ENCODE results near the gene DCAF4.
"Not testable (repeated sequence)": the region's sequence is repeated elsewhere in the genome, so short reads cannot be mapped to it uniquely, and the experiment has no call there.

The DCAF4 gene

DNA sequence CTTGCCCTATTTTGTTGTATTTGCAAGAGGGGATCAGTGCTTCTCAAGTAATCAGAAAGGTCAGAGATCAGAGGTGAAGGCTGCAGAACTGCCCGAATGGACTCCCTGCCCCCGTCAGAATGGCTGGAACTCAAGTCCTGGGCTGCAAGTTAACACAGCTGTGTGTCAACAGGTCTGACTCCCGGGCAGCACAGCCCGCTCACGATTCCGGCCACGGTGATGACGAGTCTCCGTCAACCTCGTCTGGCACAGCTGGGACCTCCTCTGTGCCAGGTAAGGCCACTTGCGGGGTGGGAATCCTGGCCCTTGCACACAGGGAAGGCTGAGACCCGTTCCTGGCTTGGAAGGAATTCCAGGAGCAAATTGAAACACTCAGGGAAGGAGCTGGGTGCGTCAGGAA lies 13.4 kb downstream of the DCAF4 start:
- no peak for ATAC-seq

DNA sequence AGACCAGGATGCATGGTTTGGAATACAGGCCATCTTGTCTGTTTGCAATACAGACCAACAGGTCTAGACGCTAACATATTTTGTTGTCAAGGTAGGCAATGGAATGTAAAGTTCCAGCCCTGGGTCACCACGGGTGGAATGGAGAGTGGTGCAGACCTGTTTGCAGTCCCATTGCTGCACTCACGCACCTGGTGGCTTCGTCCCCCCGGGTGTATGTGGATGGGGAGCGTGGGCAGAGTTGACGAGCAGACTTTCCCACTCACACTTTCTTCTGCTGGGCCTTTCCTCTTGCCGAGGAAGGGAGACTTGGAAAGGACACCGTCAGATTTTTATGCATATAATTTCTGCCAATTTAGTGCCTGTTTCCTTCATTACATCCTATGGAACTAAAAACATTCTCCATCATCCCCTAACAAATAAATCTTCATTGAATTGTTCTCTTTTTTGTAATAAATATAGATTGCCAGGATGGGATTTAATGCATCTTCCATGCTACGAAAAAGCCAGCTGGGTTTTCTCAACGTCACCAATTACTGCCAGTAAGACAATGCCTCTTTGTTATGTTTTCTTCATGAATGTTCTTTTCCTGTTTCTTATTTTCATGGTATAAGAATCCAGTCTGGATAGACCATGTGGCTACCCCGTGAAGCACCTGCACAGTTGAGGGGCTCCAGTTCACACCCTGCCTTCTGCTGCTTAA lies 15.2 kb downstream of the DCAF4 start:
- no peak for ATAC-seq

DNA sequence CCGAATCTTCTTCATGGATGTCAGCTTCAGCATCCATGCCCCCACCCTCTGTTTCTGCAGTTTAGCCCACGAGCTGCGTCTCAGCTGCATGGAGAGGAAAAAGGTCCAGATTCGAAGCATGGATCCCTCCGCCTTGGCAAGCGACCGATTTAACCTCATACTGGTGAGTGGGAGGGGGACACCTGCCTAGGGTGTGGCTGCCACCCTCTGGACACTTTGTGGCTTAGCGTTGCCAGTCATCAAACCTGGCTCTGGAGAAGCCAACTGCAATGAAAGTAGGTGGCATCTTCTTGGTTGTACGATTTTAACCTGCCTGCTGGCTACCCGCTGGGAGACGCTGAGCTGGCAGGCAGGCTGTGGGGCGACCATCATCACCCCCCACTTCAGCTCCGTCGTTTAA lies 16.7 kb downstream of the DCAF4 start:
- ATAC-seq = no peak

DNA sequence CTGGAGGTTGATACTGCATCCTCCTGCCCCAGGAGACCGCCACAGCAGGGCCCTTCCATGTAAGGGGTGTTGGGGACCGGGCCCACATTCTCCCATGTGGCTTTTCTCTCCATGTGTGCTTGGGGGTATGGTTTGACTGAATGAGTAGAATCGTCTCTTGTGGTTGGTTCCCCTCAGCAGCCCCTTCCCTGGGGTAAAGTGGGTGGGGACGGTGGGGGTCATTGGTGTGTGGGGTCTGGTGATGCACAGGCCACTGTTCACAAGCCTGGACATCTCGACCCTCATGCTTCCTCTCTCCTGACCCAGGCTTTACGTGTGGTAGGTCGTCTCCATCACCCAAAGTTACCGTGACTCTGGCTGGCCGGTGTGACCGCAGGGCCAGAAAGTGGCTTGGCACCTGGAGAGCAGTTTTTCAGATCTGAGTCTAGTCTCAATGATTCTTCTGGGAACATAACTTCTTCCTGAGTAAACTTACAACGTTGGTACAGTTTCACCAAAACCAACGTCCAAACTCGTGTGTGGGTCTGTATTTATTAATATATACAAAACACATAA lies 17.7 kb downstream of the DCAF4 start:
- no peak for ATAC-seq

DNA sequence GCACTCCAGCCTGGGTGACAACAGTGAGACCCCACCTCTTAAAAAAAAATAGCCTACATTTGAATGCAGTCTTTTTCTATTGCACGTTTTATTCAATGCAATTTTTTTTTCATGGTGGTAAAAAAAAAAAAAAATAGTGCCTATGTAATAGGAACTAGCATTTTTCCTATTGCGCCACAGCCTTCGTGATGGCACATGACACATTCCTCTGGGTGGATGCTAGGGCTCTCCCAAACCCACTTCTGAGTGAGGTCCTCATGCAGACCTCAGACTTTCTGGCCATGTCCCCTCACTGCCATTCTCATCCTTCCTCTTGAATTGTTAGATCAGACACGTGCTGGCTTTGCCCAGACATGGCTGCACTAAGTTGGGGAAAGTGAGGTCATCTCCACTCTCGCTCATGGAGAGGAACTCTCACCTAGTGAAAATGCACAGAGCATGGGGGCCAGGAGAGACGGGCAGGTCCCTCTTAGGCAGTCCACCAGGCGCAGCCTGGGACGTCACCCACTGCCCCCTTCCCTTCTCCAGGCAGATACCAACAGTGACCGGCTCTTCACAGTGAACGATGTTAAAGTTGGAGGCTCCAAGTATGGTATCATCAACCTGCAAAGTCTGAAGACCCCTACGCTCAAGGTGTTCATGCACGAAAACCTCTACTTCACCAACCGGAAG lies 19.2 kb downstream of the DCAF4 start:
- ATAC-seq = no peak

DNA sequence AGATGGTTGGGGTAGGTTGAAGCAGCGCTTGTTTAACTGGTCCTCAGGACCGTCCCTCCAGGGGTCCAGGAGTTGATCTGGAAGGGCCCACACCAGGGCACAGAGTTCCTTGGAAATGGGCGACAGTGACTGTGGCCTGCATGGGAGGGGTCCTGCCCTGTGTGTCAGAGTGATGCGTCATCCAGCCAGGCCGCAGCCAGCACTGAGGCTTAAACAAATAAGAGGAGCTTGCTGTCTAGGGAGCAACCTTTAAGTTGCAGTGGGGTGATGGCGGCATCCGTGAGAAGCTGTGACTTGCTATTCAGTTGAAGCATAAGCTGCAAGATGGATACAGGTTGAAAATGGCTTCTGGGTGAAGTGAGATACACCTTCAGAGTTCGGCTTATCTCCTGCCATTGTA lies 20.2 kb downstream of the DCAF4 start:
- no peak for ATAC-seq

DNA sequence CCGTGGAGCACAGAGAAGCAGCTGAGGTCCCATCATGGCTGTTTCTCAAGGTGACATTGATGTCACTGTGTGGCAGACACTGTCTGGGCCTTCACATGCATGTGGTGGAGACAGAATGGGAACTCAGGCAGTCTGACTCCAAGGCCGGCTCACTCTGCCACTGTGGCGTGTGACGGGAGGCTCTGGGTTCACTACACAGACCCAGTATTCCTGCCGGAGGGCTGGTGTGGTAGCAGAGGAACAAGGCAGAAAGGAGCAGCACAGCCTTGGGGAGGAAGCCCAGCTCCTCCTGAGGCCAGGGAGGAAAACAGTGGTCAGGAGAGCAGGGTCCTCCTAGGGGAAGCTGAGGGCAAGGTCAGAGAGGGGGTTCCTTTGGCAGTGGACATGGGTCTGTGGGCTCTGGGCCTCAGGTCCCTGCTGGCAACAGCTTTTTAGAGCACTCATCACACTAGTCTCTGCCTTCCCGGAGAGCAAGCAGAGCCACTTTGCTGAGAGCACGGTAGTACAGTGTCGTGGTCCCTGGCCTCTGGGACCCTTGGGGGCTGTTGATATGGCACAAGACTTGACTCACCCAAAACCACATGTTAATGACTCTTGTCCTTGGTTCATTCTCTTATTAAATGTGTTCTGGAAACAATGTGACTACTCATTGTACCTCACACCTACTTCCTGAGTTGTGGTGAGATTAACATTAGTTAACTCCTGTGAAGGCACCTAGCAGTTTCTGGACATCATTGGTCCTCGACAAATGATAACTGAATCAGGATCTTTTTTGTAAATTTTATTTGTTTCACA lies 21.3 kb downstream of the DCAF4 start:
- peak; percentile 75 to 76 for ATAC-seq

DNA sequence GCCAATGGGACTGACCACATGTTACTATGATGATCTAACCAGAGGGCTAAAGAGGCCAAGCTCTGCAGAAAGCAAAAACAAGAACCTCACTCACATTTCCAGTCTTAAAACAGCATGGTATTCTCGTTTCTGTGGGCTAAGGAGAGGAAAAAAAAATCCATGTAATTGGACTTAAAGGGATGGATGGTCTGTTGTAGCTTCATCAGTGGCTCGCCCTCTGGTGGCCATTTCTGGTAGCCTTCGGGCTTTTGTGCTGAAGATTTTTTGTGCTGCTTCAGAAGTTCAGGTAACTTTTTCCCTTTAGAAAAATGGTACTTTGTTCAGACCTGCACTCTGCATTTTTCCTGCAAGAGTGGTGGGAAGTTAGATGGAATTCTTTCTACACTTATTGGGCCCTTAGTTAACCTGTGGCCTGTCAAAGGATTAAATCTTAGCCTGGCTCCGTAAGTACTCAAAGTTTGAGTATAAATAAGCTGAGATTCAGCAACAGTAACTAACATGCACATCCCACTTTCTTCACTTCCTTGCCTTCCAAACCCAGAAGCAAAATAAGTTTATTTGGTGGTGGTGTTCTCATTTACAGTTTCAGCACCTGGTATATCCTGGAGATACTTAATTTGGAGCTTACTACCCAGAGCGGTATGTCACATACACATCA lies 22.3 kb downstream of the DCAF4 start:
- peak in 1 of 2 donors; percentile 44 for ATAC-seq

DNA sequence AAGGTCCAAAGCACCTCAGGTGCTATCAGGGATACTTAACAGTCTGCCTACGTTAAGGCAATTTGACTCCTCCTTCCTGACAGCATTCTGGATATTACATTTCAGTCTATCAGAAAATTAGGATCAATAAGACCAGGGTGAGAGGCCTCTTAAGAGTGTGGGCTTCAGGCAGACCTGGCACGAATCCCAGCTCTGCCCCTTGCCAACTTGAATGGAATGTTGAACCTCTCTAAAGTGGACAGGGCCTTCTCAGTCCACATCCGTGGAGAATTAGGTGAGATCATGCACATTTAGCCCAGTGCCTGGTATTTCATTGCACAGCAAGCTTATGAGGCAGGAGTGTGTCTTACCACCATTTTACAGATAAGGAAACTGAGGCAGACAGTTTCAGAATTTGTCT lies 25.9 kb downstream of the DCAF4 start:
- ATAC-seq = no peak

DNA sequence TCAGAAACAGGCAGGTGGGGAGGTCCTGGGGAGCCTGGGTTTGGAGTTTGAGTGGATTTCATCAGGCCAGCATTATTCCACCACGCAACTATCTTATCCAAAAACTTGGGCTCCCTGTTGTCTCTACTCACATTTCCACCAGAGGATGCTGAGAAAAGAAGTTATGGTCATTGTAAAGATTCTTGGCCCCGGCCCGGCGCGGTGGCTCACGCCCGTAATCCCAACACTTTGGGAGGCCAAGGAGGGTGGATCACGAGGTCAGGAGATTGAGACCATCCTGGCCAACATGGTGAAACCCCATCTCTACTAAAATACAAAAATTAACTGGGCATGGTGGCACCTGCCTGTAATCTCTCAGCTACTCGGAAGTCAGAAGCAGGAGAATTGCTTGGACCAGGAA lies 30.5 kb downstream of the DCAF4 start:
- ATAC-seq = not testable (repeated sequence)

DNA sequence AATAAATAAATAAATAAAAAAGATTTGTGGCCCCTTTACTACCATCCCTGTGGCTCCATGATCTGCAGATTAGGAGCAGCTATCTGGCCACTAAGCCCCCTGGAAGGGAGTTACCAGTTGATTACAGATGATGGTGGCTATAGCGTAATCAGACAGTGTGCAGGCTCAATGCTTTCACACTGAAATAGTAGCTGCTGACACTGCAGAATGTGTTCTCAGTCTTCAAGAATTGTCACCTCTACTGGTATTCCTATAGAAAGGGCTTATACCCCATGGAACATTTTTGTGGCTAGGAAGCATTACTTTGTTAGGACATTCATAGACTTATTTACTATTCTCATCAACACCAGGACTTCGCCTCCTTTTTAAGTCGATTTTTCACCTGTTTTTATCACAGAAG lies 30.9 kb downstream of the DCAF4 start:
- no peak for ATAC-seq

DNA sequence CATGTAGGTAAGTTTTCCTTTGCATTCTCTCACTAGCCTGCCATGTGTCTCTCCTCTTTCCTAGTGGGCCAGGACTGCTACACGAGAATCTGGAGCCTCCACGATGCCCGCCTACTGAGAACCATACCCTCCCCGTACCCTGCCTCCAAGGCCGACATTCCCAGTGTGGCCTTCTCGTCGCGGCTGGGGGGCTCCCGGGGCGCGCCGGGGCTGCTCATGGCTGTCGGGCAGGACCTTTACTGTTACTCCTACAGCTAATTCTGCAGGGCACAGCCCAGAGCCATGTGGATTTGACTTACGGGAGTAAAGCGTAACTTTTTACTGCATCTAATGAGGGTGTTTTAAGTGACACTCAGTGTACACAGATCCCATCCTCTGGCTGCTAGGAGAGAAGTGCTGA lies 32.3 kb downstream of the DCAF4 start:
- ATAC-seq = no peak

DNA sequence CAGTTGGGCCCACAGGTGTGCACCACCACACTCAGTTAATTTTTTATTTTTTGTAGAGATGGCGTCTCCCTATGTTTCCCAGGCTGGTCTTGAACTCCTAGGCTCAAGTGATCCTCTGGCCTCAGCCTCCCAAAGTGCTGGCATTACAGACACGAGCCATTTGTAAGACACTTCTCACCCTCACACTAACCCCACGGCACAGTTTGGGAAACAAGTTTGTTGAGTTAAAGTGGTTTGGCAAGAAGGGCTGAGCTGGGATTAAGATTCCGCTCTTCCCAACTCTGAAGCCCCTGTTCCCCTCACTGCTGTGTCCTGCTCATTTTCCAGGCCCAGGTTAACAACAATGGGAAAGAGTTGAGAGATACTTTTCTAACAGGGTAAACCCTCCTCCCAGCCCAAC lies 34.8 kb downstream of the DCAF4 start:
- ATAC-seq = not testable (repeated sequence)

DNA sequence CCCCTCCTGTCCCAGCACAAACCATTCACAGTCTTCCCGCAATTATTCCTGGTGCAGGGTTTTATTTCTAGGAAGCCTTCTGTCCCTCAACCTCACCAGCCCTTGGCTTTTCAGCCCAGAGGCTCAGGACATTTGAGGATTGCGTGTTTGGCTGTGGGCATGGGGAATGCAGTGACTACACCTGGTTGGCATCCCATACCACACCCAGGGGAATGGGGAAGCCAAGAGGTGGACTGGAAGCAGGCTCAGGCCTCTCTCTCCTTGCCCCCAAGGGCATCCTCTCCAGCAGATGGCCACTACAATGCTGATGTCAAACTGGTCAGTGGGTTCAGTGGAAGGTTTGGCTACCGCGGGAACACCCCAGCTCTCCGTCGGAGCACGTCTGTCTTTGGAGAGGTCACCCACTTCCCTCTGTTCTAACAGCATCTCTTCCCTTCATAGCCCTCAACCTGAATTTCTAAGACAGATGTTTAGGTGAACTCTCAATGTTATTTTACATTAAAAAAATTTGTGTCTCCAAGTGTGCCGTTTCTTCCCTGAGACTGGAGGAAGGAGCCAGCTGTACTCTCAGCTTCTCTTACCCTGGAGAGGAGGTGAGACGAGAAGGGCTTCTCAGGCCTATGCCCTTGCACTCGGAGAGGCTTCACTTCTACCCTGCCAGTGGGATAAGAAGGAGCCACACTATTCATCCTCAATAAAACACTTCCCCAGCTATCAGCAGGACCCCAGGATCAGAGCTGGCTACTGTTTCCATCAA lies 35.5 kb downstream of the DCAF4 start:
- no peak for ATAC-seq

DNA sequence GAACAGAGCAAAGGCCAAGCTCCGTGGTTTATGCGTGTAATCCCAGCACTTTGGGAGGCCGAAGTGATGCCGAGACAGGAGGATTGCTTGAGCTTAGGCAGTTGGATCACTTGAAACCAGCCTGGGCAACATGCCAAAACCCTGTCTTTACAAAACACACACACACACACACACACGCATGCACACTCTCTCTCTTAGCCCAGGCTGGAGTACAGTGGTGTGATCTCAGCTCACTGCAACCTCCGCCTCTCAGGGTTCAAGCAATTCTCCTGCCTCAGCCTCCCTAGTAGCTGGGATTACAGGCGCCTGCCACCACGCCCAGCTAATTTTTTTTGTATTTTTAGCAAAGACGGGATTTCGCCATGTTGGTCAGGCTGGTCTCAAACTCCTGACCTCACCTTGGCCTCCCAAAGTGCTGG lies 36.1 kb downstream of the DCAF4 start:
- not testable (repeated sequence) for ATAC-seq

DNA sequence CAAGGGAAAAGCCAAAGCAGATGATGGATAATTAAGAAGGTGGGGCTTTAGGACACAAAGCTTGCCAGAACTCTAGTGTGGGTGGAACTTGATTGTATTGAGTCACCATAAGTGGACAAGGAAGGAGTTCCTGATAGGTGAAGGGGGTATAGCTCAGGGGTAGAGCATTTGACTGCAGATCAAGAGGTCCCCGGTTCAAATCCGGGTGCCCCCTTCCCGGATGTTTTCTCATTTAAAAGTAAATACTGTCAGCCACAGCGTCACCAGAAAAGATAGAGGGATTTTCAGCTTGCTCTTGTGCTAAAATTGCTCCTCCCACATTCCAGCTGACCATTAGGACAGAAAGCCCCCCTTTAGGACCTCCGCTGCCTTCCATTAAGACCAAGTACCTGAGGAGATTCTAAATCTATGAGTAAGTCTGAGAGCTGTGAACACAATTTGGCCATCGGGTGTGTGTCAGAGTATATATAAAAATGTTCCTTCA lies 36.6 kb downstream of the DCAF4 start:
- ATAC-seq = no peak

DNA sequence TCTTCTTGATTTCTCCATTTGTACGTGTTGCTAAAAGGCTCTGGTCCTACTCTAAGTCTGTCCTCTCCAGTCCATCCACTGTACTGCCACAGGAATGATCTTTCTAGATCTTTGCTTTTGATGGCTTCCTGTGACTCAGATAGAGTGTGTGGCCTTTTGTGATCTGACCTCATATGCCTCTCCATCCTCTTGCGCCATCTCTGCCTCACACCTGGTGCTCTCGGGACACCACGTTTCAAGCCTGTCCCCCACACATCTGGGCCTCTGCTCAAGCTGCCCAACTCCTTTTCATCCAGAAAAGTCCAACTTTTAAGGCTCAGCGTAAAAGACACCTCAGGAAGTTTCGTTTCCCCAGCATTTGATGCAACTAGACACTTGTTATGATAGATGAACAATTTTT lies 39.0 kb downstream of the DCAF4 start:
- ATAC-seq = no peak

DNA sequence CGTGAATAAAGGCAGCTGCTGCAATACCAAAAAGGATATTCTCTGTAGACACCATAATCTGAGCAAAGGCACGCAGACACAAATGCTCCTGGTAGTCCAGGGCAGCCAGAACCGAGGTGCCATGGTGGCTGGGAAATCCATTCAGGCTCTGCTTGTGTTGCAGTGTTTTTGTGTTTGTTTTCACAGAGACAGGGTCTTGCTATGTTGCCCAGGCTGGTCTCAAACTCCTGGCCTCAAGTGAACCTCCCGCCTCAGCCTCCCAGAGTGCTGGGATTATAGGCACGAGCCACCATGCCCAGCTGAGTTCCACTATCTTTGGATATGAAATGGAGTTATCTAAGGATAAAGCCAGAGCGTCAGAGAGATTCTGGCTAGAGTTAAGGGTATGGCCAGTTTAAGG lies 39.8 kb downstream of the DCAF4 start:
- ATAC-seq = no peak

DNA sequence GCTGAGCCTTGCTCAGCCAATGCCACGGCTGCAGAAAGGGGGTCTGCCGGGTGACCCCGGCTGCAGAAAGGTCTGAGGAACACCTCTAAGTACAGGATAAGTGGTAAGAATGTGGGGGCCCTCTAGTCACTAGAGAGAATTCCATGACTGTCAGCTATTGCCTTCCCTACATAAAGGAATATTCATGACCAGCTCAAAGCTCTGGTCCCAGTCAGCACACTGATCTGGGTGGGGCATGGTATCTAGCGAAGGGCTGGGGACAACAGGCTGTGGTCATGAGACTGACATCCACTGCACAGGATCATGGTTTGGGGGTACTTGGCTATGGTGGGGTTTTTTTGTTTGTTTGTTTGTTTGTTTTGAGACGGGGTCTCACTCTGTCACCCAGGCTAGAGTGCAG lies 42.1 kb downstream of the DCAF4 start:
- ATAC-seq = no peak

DNA sequence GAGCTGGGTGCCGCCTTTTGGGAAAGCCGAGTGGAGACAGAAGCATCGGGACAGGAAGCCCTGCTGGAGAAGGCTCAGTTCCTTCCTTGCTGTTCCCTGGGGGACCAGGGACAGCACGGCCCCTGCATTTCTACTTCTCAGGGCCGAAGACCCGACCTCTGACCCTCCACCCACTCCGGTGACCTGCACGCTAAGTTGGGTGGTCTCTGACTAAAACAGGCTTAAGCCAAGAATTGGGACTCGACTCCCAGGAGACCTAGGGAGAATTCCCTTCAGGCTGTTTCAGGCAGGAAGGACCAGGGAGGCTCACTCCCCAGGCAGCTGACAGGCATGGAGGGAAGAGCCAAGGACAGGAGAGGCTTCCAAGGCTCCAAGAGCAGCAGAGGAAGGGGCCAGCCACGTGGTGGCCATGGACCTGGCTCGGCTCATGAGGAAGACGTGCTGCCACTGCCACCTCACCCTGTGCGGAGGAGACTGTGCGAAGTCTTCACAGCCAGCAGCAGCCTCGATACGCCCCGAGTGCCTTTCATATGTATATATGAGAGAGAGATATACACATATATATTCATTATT lies 43.9 kb downstream of the DCAF4 start:
- ATAC-seq = no peak

DNA sequence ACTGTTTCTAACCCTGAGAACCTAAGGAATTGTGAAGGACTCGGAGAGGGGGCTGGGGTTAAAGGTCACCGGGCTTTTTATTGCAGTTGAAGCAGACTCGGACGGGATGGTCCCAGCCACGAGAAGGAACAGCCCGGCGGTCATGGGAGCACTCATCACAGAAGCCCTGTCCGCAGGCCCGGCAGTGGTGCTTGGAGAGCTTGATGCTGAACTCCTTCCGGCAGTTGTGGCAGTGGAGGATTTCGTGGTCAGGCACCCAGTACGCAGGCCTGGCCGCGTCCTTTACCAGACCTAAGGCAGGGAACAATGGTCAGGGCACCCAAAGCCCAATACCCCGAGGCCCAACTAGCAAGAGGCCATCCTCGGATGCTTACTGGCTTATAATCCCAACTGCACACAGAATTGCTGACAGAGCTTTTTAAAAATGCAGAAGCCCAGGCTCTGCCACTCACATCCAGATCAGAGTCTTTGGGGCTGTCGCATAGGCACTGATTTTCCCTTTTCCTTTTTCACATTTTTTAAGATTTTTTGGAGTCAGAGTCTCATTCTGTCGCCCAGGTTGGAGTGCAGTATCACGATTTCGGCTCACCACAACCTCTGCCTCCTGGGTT lies 44.7 kb downstream of the DCAF4 start:
- ATAC-seq = no peak
